ENCODE data around the gene LIME1. TPM values are rescaled to one million over a fixed set of nuclear protein-coding genes. Genes with fewer than 3 reads are reported as not detected.

LIME1 gene
- total and polyA plus RNA-seq, 2 of the 4 experiments (the other 2 are of a cell fraction): 0.36 to 7.8 TPM

Small RNAs within 50 kb of the gene (microRNA-seq; reads per million reads assigned to microRNA genes)
- gene LIME1 (ENCODE audit: insufficient read depth, insufficient read length) (not detected), gene TNFRSF6B (ENCODE audit: insufficient read depth, insufficient read length) (not detected)

Small RNAs within 50 kb of the gene (small RNA-seq; reads per million reads assigned to genes)
- gene LIME1 (0 reads per million in 5 experiments), gene TNFRSF6B (0 reads per million in 5 experiments)

Other genes starting within 250 kb of the LIME1 start
- gene EEF1A2, start 237.6 kb upstream of the LIME1 start, total RNA-seq (2012; rRNA removed): 1.3 and 2.2 TPM in 2 replicates
- gene EEF1A2, start 237.6 kb upstream of the LIME1 start, polyA plus RNA-seq (2012; rRNA removed): 3.2 and 4.6 TPM in 2 replicates
- 12.9 and 17.2 TPM in 2 replicates for gene PPDPF, start 215.9 kb upstream of the LIME1 start, total RNA-seq (2012; rRNA removed)
- gene PPDPF, start 215.9 kb upstream of the LIME1 start, polyA plus RNA-seq (2012; rRNA removed): 171 and 200 TPM in 2 replicates
- gene PTK6, start 199.3 kb upstream of the LIME1 start, total RNA-seq (2012; rRNA removed): not detected in 2 replicates
- 0.07 TPM in 1 of 2 replicates, not detected in the other for gene PTK6, start 199.3 kb upstream of the LIME1 start, polyA plus RNA-seq (2012; rRNA removed)
- not detected in 2 replicates for gene SRMS, start 188.9 kb upstream of the LIME1 start, total RNA-seq (2012; rRNA removed)
- not detected in 2 replicates for gene SRMS, start 188.9 kb upstream of the LIME1 start, polyA plus RNA-seq (2012; rRNA removed)
- 0.28 and 0.36 TPM in 2 replicates for gene FNDC11, start 182.5 kb upstream of the LIME1 start, total RNA-seq (2012; rRNA removed)
- gene FNDC11, start 182.5 kb upstream of the LIME1 start, polyA plus RNA-seq (2012; rRNA removed): 1.0 and 1.6 TPM in 2 replicates
- 4.2 and 4.7 TPM in 2 replicates for gene HELZ2, start 162.4 kb upstream of the LIME1 start, total RNA-seq (2012; rRNA removed)
- 10.6 and 12.2 TPM in 2 replicates for gene HELZ2, start 162.4 kb upstream of the LIME1 start, polyA plus RNA-seq (2012; rRNA removed)
- gene GMEB2, start 109.6 kb upstream of the LIME1 start, total RNA-seq (2012; rRNA removed): 5.0 and 5.3 TPM in 2 replicates
- gene GMEB2, start 109.6 kb upstream of the LIME1 start, polyA plus RNA-seq (2012; rRNA removed): 10.0 and 10.6 TPM in 2 replicates
- gene STMN3, start 83.2 kb upstream of the LIME1 start, total RNA-seq (2012; rRNA removed): 20.3 and 21.1 TPM in 2 replicates
- 62.3 and 67.4 TPM in 2 replicates for gene STMN3, start 83.2 kb upstream of the LIME1 start, polyA plus RNA-seq (2012; rRNA removed)
- gene RTEL1, start 78.4 kb upstream of the LIME1 start, total RNA-seq (2012; rRNA removed): 9.4 and 14.7 TPM in 2 replicates
- 18.8 and 22.5 TPM in 2 replicates for gene RTEL1, start 78.4 kb upstream of the LIME1 start, polyA plus RNA-seq (2012; rRNA removed)
- 1.1 and 1.3 TPM in 2 replicates for gene TNFRSF6B, start 40.0 kb upstream of the LIME1 start, total RNA-seq (2012; rRNA removed)
- gene TNFRSF6B, start 40.0 kb upstream of the LIME1 start, polyA plus RNA-seq (2012; rRNA removed): 11.0 and 12.0 TPM in 2 replicates
- 25.3 and 29.2 TPM in 2 replicates for gene ARFRP1, start 28.7 kb upstream of the LIME1 start, total RNA-seq (2012; rRNA removed)
- 36.3 and 36.6 TPM in 2 replicates for gene ARFRP1, start 28.7 kb upstream of the LIME1 start, polyA plus RNA-seq (2012; rRNA removed)
- gene ZGPAT, start 28.6 kb upstream of the LIME1 start, total RNA-seq (2012; rRNA removed): 13.4 and 15.6 TPM in 2 replicates
- 20.2 and 21.1 TPM in 2 replicates for gene ZGPAT, start 28.6 kb upstream of the LIME1 start, polyA plus RNA-seq (2012; rRNA removed)
- gene SLC2A4RG, start 3.1 kb downstream of the LIME1 start, total RNA-seq (2012; rRNA removed): 5.0 and 8.1 TPM in 2 replicates
- gene SLC2A4RG, start 3.1 kb downstream of the LIME1 start, polyA plus RNA-seq (2012; rRNA removed): 50.3 and 71.4 TPM in 2 replicates
- gene ZBTB46, start 94.6 kb downstream of the LIME1 start, total RNA-seq (2012; rRNA removed): 14.9 and 15.3 TPM in 2 replicates
- gene ZBTB46, start 94.6 kb downstream of the LIME1 start, polyA plus RNA-seq (2012; rRNA removed): 4.2 and 4.3 TPM in 2 replicates
- not detected in 2 replicates for gene ABHD16B, start 124.8 kb downstream of the LIME1 start, total RNA-seq (2012; rRNA removed)
- 0.05 TPM in 1 of 2 replicates, not detected in the other for gene ABHD16B, start 124.8 kb downstream of the LIME1 start, polyA plus RNA-seq (2012; rRNA removed)
- 113 and 119 TPM in 2 replicates for gene TPD52L2, start 128.6 kb downstream of the LIME1 start, total RNA-seq (2012; rRNA removed)
- gene TPD52L2, start 128.6 kb downstream of the LIME1 start, polyA plus RNA-seq (2012; rRNA removed): 189 and 191 TPM in 2 replicates
- 45.2 and 46.9 TPM in 2 replicates for gene DNAJC5, start 158.5 kb downstream of the LIME1 start, total RNA-seq (2012; rRNA removed)
- gene DNAJC5, start 158.5 kb downstream of the LIME1 start, polyA plus RNA-seq (2012; rRNA removed): 35.6 and 36.3 TPM in 2 replicates
- gene UCKL1, start 219.8 kb downstream of the LIME1 start, total RNA-seq (2012; rRNA removed): 16.7 and 18.3 TPM in 2 replicates
- gene UCKL1, start 219.8 kb downstream of the LIME1 start, polyA plus RNA-seq (2012; rRNA removed): 54.7 and 58.6 TPM in 2 replicates
- 6.4 and 6.5 TPM in 2 replicates for gene ZNF512B, start 233.3 kb downstream of the LIME1 start, total RNA-seq (2012; rRNA removed)
- gene ZNF512B, start 233.3 kb downstream of the LIME1 start, polyA plus RNA-seq (2012; rRNA removed): 15.6 and 15.9 TPM in 2 replicates
- gene SAMD10, start 243.0 kb downstream of the LIME1 start, total RNA-seq (2012; rRNA removed): 0.54 and 0.56 TPM in 2 replicates
- 4.0 and 4.1 TPM in 2 replicates for gene SAMD10, start 243.0 kb downstream of the LIME1 start, polyA plus RNA-seq (2012; rRNA removed)
- gene PRPF6, start 244.5 kb downstream of the LIME1 start, total RNA-seq (2012; rRNA removed): 68.6 and 71.3 TPM in 2 replicates
- gene PRPF6, start 244.5 kb downstream of the LIME1 start, polyA plus RNA-seq (2012; rRNA removed): 38.5 and 43.5 TPM in 2 replicates

Data from IMR-90 (cell line).